ENCODE measurements around the gene ALK.

DNA sequence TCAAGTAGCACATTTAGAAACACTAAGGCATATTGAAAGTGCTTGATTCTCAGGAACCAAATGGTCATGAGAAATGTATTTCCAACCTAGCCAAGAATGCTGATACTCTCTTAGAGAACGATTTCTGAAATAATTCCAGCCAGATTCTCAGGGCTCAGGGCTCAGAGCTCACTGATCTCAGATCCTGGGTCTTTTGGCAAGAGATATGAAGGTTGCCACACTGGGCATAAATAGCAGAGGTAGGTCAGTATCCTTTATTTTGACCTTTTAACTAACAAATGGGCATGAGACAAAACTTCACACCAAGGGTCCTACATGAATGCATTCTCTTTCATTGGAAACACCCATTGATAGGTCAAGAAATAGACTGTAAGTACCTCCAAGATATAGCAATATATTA lies 364.1 kb downstream of the ALK start:
- no peak for TF ChIP-seq CTCF (IDR thresholded peaks at IDR 0.05; ENCODE audit: borderline replicate concordance, extremely low read depth, low read length, poor library complexity, severe bottlenecking)
- TF ChIP-seq EZH2 (IDR thresholded peaks at IDR 0.05; ENCODE audit: borderline replicate concordance, low read depth, low read length, severe bottlenecking) = no peak

Data from DND-41 (cell line).